ENCODE results near the gene LRCH3. TPM values are rescaled to one million over a fixed set of nuclear protein-coding genes. Genes with fewer than 3 reads are reported as not detected.

The LRCH3 gene
- total RNA-seq, 6 donors from 2014 or later, result 24.6 to 68.1 (median 34.2) TPM

DNA sequence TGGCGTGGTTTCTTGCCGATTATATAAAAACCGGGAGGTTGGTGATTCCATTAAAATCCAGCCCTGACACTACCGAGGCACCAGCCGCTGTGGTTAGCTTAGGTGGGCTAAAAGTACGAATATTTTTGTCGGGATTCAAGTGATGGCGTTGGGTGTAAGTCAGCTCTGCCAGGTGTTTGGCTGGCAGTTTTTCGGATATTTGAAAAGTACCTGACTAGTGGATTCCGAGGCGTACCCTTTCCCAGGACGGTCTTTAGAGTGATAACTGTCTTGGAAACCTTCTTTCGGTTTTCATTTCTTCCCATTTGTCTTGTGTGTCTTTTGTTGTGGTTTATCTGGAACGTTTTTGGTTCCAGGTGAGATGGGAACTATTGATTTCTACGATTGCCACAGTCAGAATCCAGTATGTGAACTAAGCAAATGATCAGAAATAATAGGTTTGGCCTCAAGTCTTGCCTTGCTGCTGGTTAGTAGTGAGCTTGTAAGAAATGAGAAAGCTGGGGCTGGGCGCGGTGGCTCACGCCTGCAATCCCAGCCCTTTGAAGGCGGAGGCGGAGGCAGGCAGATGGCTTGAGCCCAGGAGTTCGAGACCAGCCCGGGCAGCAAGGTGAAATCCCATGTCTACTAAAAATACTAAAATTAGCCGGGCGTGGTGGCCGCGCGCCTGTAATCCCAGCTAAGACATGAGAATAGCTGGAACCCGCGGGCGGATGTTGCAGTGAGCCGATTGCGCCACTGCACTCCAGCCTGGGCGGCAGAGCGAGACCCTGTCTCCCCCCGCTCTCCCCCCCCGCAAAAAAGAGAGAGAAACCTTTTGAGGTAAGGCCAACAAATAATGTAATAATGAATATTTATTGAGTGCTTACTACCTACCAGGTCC is 40.0 kb upstream of the LRCH3 start:
- DNase-seq (peak; percentile 67 to 82), ATAC-seq (ENCODE audit: low FRiP score in 2 of 2) (peak in 1 of 2 donors; percentile 18)
- H3K4me3 ChIP-seq, result peak overlapping the region; percentile 43 to 94 (median 88)

DNA sequence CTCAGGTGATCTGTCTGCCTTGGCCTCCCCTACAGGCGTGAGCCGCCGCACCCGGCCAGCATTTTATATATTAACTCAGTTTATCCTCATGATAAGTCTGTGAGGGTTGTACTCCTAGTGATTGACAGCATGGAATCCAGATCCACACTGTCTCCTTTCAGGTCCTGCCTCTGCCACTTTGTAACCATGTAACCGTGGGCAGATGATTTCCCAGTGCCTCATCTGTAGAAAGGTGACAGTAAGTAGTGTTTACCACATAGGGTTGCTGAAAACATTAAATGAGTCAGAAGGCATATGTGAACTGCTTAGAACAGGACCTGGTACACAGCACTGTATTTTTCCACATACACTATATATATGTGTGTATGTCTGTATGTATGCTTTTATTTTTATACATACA is 38.9 kb upstream of the LRCH3 start:
- peak overlapping the region in 3 of 4 donors; percentile 94 to 99 (median 94) for H3K27ac ChIP-seq
- peaks cover 0 to 2% (median 0%) of the 10 kb centered on the region in 4 donors for H3K36me3 ChIP-seq
- no peak for TF ChIP-seq EP300 (IDR thresholded peaks at IDR 0.05)
- TF ChIP-seq POLR2A (IDR thresholded peaks at IDR 0.05), result no peak
- TF ChIP-seq, protein P1, sequence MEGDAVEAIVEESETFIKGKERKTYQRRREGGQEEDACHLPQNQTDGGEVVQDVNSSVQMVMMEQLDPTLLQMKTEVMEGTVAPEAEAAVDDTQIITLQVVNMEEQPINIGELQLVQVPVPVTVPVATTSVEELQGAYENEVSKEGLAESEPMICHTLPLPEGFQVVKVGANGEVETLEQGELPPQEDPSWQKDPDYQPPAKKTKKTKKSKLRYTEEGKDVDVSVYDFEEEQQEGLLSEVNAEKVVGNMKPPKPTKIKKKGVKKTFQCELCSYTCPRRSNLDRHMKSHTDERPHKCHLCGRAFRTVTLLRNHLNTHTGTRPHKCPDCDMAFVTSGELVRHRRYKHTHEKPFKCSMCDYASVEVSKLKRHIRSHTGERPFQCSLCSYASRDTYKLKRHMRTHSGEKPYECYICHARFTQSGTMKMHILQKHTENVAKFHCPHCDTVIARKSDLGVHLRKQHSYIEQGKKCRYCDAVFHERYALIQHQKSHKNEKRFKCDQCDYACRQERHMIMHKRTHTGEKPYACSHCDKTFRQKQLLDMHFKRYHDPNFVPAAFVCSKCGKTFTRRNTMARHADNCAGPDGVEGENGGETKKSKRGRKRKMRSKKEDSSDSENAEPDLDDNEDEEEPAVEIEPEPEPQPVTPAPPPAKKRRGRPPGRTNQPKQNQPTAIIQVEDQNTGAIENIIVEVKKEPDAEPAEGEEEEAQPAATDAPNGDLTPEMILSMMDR (IDR thresholded peaks at IDR 0.05), result no peak
- no peak for TF ChIP-seq POLR2AphosphoS5 (IDR thresholded peaks at IDR 0.05)
- no peaks in the 10 kb centered on the region for H3K9me3 ChIP-seq
- H3K4me1 ChIP-seq, result peaks cover 22 to 34% (median 28%) of the 10 kb centered on the region in 4 donors
- 85 to 87% methylated on average over 5 of the region's 5 CpGs for WGBS, 2 donors
- H3K4me3 ChIP-seq, result no peak overlapping the region
- no peak for ATAC-seq (ENCODE audit: low FRiP score in 2 of 2)
- no peak for DNase-seq
- H3K27me3 ChIP-seq, result no peaks in the 10 kb centered on the region

More for the DNA sequence above, 40.0 kb upstream of the LRCH3 start:
- peaks cover 19 to 34% (median 28%) of the 10 kb centered on the region in 4 donors for H3K4me1 ChIP-seq
- 4 to 15% methylated on average over 36 of the region's 36 CpGs for WGBS, 2 donors
- TF ChIP-seq EP300 (IDR thresholded peaks at IDR 0.05) (no peak), POLR2A (IDR thresholded peaks at IDR 0.05) (peak in 1 of 4 donors; percentile 11)
- H3K36me3 ChIP-seq, result no peaks in the 10 kb centered on the region
- no peaks in the 10 kb centered on the region for H3K9me3 ChIP-seq
- peak overlapping the region; percentile 94 to 99 (median 94) for H3K27ac ChIP-seq
- no peaks in the 10 kb centered on the region for H3K27me3 ChIP-seq

DNA sequence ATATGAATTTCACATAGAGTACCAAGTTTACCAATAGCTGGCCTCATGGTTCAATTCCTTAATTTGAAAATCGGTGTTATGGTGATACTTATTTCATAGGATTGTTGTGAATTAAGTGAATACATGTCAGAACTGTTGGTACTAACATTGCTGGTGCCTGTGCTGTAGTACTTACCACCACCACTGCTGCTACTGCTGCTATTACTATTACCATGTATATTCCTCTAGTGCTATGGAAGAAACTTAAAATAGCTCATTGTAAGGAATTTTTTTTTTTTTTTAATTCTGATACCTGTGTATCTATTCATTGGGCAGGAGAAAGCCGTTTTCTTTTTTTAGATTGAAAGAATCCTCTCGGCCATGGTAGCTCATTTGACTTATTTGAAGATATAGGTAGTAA is 37.8 kb upstream of the LRCH3 start:
- DNase-seq (no peak), ATAC-seq (ENCODE audit: low FRiP score in 2 of 2) (no peak)
- no peaks in the 10 kb centered on the region for H3K27me3 ChIP-seq
- WGBS, 2 donors, result 95% methylated on average over 3 of the region's 3 CpGs
- peaks cover 0 to 14% (median 3%) of the 10 kb centered on the region in 4 donors for H3K36me3 ChIP-seq
- no peaks in the 10 kb centered on the region for H3K9me3 ChIP-seq
- TF ChIP-seq, protein P1 (IDR thresholded peaks at IDR 0.05), result peak in 2 of 6 experiments; percentile 15 to 21
- TF ChIP-seq EP300 (IDR thresholded peaks at IDR 0.05), result no peak
- peaks cover 22 to 34% (median 28%) of the 10 kb centered on the region in 4 donors for H3K4me1 ChIP-seq
- H3K27ac ChIP-seq, result no peak overlapping the region
- H3K4me3 ChIP-seq, result no peak overlapping the region

DNA sequence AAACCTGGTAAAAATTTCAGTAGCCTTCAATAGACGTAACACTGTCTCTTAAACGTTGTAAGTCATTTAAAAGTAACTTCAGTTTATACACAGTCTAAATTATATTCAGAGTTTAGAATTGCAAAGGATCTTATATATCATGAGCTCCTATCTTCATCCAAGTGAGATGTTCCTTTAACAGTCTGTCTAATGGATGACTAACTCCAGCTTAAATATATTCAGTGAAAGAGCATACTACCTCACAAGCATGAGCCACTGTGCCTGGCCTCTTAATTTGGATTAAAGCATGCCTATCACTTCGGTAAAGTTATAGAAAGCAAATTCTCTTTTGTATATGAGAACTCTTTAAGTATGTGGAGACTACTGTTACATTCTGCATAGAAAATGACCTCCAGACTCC is 34.4 kb upstream of the LRCH3 start:
- Histone ChIP-seq H3K27me3 (no peaks in the 10 kb centered on the region), H3K9me3 (no peaks in the 10 kb centered on the region), H3K27ac (peak overlapping the region in 1 of 4 donors; percentile 7), H3K36me3 (peaks cover 0 to 32% (median 8%) of the 10 kb centered on the region in 4 donors), H3K4me1 (peaks cover 9 to 16% (median 15%) of the 10 kb centered on the region in 4 donors), H3K4me3 (no peak overlapping the region)
- no peak for DNase-seq
- 74 to 78% methylated on average over 3 of the region's 3 CpGs for WGBS, 2 donors
- no peak for TF ChIP-seq POLR2A (IDR thresholded peaks at IDR 0.05)
- TF ChIP-seq, protein P1 (IDR thresholded peaks at IDR 0.05), result no peak
- no peak for TF ChIP-seq EP300 (IDR thresholded peaks at IDR 0.05)
- no peak for TF ChIP-seq POLR2AphosphoS5 (IDR thresholded peaks at IDR 0.05)
- no peak for ATAC-seq (ENCODE audit: low FRiP score in 2 of 2)

DNA sequence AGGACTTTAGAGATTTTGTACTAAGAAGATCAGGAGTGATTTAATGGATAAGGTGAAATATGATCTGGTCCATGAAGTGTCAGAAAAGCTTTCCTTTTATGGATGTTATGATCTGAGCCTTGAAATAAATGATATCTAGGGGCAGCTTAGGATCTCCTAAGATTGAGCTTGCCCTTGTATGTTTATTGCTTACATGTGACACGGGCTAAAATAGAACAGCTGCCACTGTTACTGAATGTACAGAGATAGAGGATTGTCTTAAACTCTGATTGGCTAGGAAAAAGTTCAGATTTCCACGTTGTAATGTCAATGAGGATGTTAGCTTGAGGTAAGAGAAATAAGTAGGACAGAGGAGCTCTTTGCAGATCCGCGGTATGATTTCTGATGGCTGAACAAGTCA is 32.5 kb upstream of the LRCH3 start:
- H3K27me3 ChIP-seq, result no peaks in the 10 kb centered on the region
- peaks cover 0 to 6% (median under 1%) of the 10 kb centered on the region in 4 donors for H3K4me1 ChIP-seq
- ATAC-seq (ENCODE audit: low FRiP score in 2 of 2), result no peak
- 91 to 95% methylated on average over 4 of the region's 4 CpGs for WGBS, 2 donors
- TF ChIP-seq POLR2AphosphoS5 (IDR thresholded peaks at IDR 0.05) (no peak), POLR2A (IDR thresholded peaks at IDR 0.05) (no peak), EP300 (IDR thresholded peaks at IDR 0.05) (no peak)
- TF ChIP-seq, protein P1 (IDR thresholded peaks at IDR 0.05), result no peak
- H3K27ac ChIP-seq, result no peak overlapping the region
- no peak overlapping the region for H3K4me3 ChIP-seq
- no peak for DNase-seq
- H3K36me3 ChIP-seq, result peaks cover 0 to 50% (median 23%) of the 10 kb centered on the region in 4 donors
- H3K9me3 ChIP-seq, result no peaks in the 10 kb centered on the region

All from upper lobe of left lung (tissue), 6 donors.